ENCODE measurements around the gene PDILT.

- TF ChIP-seq POLR2A (IDR thresholded peaks at IDR 0.05): no peak
- TF ChIP-seq, protein P1, sequence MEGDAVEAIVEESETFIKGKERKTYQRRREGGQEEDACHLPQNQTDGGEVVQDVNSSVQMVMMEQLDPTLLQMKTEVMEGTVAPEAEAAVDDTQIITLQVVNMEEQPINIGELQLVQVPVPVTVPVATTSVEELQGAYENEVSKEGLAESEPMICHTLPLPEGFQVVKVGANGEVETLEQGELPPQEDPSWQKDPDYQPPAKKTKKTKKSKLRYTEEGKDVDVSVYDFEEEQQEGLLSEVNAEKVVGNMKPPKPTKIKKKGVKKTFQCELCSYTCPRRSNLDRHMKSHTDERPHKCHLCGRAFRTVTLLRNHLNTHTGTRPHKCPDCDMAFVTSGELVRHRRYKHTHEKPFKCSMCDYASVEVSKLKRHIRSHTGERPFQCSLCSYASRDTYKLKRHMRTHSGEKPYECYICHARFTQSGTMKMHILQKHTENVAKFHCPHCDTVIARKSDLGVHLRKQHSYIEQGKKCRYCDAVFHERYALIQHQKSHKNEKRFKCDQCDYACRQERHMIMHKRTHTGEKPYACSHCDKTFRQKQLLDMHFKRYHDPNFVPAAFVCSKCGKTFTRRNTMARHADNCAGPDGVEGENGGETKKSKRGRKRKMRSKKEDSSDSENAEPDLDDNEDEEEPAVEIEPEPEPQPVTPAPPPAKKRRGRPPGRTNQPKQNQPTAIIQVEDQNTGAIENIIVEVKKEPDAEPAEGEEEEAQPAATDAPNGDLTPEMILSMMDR (IDR thresholded peaks at IDR 0.05): no peak
Measured at GRCh38 chr16:20387978-20388377, 16.6 kb downstream of the PDILT start.

Measured in adrenal gland (tissue), 5 donors.